Stimulated activated naive CD4-positive, alpha-beta T cell (primary cell): ENCODE data around the gene RGS13.
"Not testable (repeated sequence)": the region's sequence is repeated elsewhere in the genome, so short reads cannot be mapped to it uniquely, and the experiment has no call there.

Source experiments
- DNase-seq, 6 experiments: peaks; one replicate each; lab custom pipeline; 2025; lab: John Stamatoyannopoulos, UW

RGS13 gene

DNA sequence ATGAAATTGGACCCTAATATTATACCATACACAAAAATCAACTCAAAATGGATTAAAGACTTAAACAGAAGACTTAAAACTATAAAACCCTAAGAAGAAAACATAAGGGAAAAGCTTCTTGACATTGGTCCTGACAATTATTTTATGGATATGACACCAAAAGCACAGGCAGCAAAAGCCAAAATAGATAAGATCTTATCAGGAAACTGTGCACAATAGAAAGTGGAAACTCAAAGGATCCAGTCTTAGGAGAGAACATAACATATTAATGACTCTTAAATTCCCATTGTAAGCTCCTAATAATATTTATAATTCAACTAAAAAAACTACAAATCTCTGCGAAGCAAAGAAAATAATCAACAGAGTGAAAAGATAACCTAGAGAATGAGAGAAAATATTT is 39.8 kb downstream of the RGS13 start:
- DNase-seq: no peak

- no peak for DNase-seq
Observed at GRCh38 chr1:192678099-192678498, 42.2 kb downstream of the RGS13 start.

- no peak for DNase-seq
Observed at GRCh38 chr1:192682335-192682734, 46.4 kb downstream of the RGS13 start.

DNA sequence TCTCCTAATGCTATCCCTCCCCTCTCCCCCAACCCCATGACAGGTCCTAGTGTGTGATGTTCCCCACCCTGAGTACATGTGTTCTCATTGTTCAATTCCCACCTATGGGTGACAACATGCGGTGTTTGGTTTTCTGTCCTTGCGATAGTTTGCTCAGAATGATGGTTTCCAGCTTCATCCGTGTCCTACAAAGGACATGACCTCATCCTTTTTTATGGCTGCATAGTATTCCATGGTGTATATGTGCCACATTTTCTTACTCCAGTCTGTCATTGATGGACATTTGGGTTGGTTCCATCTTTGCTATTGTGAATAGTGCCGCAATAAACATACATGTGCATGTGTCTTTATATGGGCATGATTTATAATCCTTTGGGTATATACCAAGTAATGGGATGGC is 47.1 kb downstream of the RGS13 start:
- not testable (repeated sequence) for DNase-seq

DNA sequence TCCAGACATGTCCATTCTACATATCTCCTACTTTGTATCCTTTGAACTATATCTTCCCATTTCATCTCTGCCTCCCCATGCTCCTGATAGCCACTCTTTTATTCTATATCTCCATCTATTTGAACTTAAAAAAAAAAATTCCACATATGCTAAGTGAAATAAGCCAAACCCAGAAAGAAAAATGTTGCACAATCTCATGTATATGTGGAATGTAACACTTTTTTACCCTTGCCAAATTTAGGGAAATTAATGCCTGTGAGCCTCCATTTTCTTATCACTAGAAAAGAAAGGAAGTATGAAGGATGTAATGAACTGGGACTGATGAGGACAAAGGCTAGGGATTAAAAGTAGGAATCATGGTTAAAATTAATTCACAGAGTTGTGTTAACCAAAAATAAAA is 53.5 kb downstream of the RGS13 start:
- no peak for DNase-seq

GRCh38 chr1:192691041-192691440 is 55.1 kb downstream of the RGS13 start:
- DNase-seq: no peak

- DNase-seq: no peak
Observed at GRCh38 chr1:192696082-192696481, 60.1 kb downstream of the RGS13 start.

DNA sequence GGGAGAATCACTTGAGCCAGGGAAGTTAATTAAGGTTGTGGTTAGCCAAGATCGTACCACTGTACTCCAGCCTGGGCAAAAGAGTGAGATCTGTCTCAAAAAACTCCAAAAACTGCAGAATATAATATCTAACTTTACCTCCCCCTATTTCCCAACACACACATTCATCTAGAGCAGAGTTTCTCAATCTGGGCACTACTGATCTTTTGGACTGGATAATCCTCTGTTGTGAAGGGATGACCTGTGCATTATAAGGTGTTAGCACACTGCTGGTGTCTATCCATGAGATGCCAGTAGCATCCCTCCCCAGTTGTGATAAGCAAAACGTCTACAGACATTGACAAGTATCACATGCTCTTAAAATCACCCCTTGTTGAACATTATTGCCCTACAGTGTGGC is 61.8 kb downstream of the RGS13 start:
- DNase-seq: no peak

DNA sequence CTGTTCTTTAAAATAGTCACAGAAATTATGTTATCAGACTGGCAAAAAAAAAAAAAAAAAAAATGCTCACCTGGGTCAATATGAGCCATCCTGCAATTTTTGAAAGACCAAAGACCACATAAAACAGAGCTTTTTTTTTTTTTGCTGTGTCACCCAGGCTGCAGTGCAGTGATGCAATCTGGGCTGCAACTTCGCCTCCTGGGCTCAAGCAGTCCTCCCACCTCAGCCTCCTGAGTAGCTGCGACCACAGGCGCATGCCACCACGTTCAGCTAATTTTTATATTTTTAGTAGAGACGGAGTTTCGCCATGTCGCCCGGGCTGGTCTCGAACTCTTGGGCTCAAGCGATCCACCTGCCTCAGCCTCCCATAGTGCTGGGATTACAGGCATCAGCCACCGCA is 62.8 kb downstream of the RGS13 start:
- DNase-seq: no peak

DNA sequence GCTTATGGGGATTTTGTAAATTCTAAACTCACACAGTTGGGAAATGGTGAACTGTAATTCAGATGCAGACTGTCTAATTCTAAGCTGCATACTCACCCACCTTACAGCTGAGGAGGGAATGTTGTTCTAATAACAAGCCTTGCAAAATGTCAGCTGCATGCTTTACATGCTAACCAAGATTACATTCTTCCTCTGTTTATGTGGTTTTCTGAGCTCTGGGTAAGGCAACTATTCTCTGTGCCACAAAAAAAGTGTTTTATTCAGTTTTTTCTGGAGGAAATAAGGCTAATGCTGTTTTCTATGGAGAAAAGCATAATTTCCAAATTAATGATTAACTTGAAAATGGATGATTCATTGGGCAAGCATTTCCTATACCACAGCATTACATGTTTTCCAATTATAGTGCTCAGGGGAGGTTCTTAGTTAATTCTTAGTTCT is 64.9 kb downstream of the RGS13 start:
- no peak for DNase-seq

- DNase-seq: no peak
Observed at GRCh38 chr1:192702212-192702902, 66.4 kb downstream of the RGS13 start.

GRCh38 chr1:192703283-192704206 is 67.6 kb downstream of the RGS13 start:
- no peak for DNase-seq

DNA sequence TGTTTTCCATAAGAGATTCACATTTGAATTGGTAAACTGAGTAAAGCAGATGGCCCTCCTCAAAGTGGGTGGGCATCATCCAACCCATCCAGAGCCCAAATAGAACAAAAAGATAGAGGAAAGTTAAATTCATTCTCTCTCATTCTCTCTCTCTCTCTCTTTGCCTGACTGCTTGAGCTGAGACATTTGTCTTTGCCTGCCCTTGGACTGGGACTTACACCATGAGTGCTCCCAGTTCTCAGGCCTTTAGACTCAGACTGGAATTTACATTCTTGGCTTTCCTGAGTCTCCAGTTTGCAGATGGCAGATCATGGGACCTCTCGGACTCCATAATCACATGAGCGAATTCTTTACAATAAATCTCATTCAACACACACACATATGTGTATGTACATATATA is 69.6 kb downstream of the RGS13 start:
- DNase-seq: no peak

- DNase-seq: no peak
Observed at GRCh38 chr1:192706936-192707335, 71.0 kb downstream of the RGS13 start.

DNA sequence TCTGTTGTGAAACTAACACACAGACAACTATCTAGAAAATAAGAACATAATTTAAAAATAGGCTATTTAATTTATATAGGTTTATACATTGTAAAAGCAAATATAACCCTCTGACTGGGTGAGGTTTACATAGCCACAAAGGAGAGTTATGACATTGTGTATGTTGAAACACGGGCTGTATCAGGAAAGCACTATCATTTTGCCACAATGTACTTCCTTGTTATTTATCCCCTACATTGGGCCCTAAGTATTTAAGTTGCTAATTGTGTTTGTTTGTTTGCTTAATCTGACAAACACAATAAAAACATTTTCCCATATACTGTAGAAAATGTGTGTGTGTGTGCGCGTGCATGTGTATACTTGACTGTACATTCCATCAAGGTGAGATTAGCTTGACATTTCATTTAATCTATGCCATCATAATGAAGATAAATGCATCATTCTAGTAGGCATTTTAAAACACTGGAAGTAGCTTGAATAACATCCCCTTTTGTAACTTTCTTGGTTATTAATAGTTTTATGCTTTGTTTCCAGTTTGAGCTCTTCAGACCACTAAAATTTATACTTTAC is 72.1 kb downstream of the RGS13 start:
- no peak for DNase-seq

DNA sequence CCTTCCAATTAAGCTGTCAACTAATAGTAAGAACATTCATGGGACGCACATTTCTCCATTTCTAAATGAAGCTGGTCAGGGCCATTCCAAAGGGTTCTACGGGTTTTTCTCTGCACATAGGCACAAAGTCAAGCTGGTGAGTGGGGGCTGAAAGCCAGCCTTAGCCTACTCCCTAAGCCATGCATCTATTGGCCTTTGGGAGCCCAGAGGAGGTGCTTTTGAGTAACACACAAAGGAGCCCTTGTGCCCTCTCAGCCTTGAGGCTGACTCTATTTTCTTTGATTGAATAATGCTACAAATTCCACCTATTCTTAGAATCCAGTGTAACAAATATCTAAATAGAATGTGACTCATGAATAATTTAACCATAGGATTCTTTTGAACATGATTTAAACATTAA is 73.6 kb downstream of the RGS13 start:
- DNase-seq: no peak
